CD4-positive, alpha-beta T cell (primary cell): ENCODE results near the gene TOPAZ1. TPM values are rescaled to one million over a fixed set of nuclear protein-coding genes. Genes with fewer than 3 reads are reported as not detected.

Experiments used
- ATAC-seq: fragments of 200-7000 bp; cut with Tn5 transposase; one replicate; pipeline ENCODE4 v1.10.0; 2022; ENCODE audit warnings: mild to moderate bottlenecking; ENCODE audit not compliant: poor library complexity
- CTCF ChIA-PET: fragments of 350-600 bp; sonication (Branson Sonifier 250); formaldehyde crosslinking; loops from one replicate; lab custom pipeline; 2021; ENCODE audit warnings: antibody characterized with exemption, inconsistent platforms; lab: Charles Lee
- POLR2A ChIA-PET: fragments of 350-600 bp; sonication (Branson Sonifier 250); formaldehyde crosslinking; loops from one replicate; lab custom pipeline; 2021; ENCODE audit warnings: antibody characterized with exemption, inconsistent platforms; lab: Charles Lee
- DNase-seq, 14 experiments: peaks; one replicate each; pipeline ENCODE4 v3.0.0-alpha.2; 2013 to 2020; ENCODE audit warnings: mixed read lengths in 2 of 14
- H3K27ac ChIP-seq, 2 donors: one replicate each; pipeline versions ENCODE4 v1.5.1 to v1.7.0; 2013; ENCODE audit warnings: low read length in 2 of 2, low read depth in 1 of 2, mild to moderate bottlenecking in 1 of 2
- H3K27me3 ChIP-seq, 2 experiments: 1 replicate in 1 of 2; 2 replicates in 1 of 2; pipeline versions ENCODE4 v1.6.1 to v1.7.0; 2013; ENCODE audit warnings: low read length in 2 of 2, control low read depth in 1 of 2, mild to moderate bottlenecking in 1 of 2, moderate library complexity in 1 of 2; ENCODE audit not compliant: insufficient read depth in 2 of 2, control insufficient read depth in 1 of 2
- H3K36me3 ChIP-seq: one replicate; pipeline ENCODE4 v1.6.1; 2013; ENCODE audit warnings: low read length, control low read depth; ENCODE audit not compliant: insufficient read depth
- H3K4me1 ChIP-seq: one replicate; pipeline ENCODE4 v1.6.1; 2013; ENCODE audit warnings: low read length, control low read depth; ENCODE audit not compliant: insufficient read depth
- H3K4me3 ChIP-seq: one replicate; pipeline ENCODE4 v1.5.1; 2013; ENCODE audit warnings: mild to moderate bottlenecking, low read length, moderate library complexity
- H3K9me3 ChIP-seq, 2 experiments: 1 replicate in 1 of 2; 2 replicates in 1 of 2; pipeline versions ENCODE4 v1.6.1 to v1.7.0; 2013; ENCODE audit warnings: low read length in 2 of 2, mild to moderate bottlenecking in 2 of 2, control low read depth in 1 of 2, moderate library complexity in 1 of 2; ENCODE audit not compliant: control insufficient read depth in 1 of 2, insufficient read depth in 1 of 2
- H3K27ac Mint-ChIP-seq: one replicate; pipeline ENCODE4 v1.8.0; 2020; ENCODE audit warnings: mixed read lengths
- H3K27me3 Mint-ChIP-seq: one replicate; pipeline ENCODE4 v1.8.0; 2021; ENCODE audit warnings: mixed read lengths
- H3K36me3 Mint-ChIP-seq: one replicate; pipeline ENCODE4 v1.8.0; 2021; ENCODE audit warnings: low read depth, mixed read lengths
- H3K4me1 Mint-ChIP-seq: one replicate; pipeline ENCODE4 v1.8.0; 2021; ENCODE audit warnings: low read depth, mixed read lengths
- H3K4me3 Mint-ChIP-seq: one replicate; pipeline ENCODE4 v1.8.0; 2020; ENCODE audit warnings: mild to moderate bottlenecking, mixed read lengths
- H3K9me3 Mint-ChIP-seq: one replicate; pipeline ENCODE4 v1.8.0; 2020; ENCODE audit warnings: mixed read lengths
- intact Hi-C, 2 experiments: fragments of 100-400 bp; cut with DNase I in 1 of 2; cut with micrococcal nuclease in 1 of 2; formaldehyde crosslinking; loops; one replicate each; pipeline versions ENCODE4 v1.15.1 to v1.9.0; 2023 to 2025; cut with DNase I, micrococcal nuclease
- total RNA-seq, 174 experiments: library from RNA in 2 of 174; stranded (reverse) in 2 of 174; gene quantifications; one replicate each; pipeline ENCODE4 v1.2.3 and lab custom pipeline; 2021 to 2026
- TF ChIP-seq, protein P1 (sequence below): fragments of 200-600 bp; IDR thresholded peaks from one replicate; pipeline ENCODE4 v1.8.0; 2022; ENCODE audit warnings: antibody characterized with exemption, mild to moderate bottlenecking

TOPAZ1 gene
- total RNA-seq, 2 experiments from 2014 or later: not detected

DNA sequence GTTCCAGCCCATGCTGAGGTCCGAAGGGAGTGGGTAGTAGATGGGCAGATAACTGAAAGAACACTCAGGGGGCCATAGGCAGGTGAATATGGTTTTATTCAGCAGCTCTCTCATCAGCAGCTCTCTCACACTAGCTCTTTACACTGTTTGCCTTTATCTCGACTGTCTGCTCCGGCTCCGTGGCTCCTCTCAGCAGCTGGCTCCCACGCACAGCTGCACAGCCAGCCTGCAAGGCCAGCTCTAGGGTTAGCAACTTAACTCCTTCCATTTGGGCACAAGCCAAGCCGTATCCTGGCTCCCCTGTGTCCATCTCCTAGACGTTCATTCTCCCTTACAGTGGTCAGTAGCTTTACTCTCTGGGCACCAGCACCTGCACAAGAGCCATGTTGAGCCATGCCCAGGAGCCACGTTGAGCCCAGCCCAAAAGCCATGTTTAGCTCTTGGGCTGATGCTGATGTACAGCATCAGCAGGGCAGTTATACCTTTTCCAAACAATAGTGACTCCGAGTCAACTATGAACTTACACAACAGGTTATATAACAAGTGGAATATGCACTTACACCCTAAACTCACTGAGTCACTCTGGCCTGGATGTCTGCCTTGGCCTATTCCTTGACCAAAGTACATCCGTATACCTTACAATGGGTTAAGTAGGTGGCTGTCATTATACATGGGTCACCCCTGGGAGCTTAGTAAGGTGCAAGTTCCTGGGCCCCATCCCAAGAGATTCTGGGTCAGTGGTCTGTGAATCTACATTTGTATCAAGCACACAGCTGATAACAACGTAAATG is 34.6 kb upstream of the TOPAZ1 start:
- CTCF ChIA-PET: no interaction called here
- no peaks in the 10 kb centered on the region for H3K36me3 Mint-ChIP-seq
- H3K9me3 Mint-ChIP-seq: no peaks in the 10 kb centered on the region
- no peak overlapping the region for H3K27ac ChIP-seq
- H3K27me3 ChIP-seq: peaks cover 13 to 30% of the 10 kb centered on the region in 2 experiments
- H3K4me3 ChIP-seq: no peak overlapping the region
- H3K27me3 Mint-ChIP-seq: peaks cover 80% of the 10 kb centered on the region
- H3K4me1 ChIP-seq: peaks cover 13% of the 10 kb centered on the region
- intact Hi-C loops: no loop called here
- TF ChIP-seq, protein P1, sequence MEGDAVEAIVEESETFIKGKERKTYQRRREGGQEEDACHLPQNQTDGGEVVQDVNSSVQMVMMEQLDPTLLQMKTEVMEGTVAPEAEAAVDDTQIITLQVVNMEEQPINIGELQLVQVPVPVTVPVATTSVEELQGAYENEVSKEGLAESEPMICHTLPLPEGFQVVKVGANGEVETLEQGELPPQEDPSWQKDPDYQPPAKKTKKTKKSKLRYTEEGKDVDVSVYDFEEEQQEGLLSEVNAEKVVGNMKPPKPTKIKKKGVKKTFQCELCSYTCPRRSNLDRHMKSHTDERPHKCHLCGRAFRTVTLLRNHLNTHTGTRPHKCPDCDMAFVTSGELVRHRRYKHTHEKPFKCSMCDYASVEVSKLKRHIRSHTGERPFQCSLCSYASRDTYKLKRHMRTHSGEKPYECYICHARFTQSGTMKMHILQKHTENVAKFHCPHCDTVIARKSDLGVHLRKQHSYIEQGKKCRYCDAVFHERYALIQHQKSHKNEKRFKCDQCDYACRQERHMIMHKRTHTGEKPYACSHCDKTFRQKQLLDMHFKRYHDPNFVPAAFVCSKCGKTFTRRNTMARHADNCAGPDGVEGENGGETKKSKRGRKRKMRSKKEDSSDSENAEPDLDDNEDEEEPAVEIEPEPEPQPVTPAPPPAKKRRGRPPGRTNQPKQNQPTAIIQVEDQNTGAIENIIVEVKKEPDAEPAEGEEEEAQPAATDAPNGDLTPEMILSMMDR: no peak
- no peaks in the 10 kb centered on the region for H3K9me3 ChIP-seq
- H3K27ac Mint-ChIP-seq: no peak overlapping the region
- POLR2A ChIA-PET: no interaction called here
- peaks cover 27% of the 10 kb centered on the region for H3K4me1 Mint-ChIP-seq
- no peaks in the 10 kb centered on the region for H3K36me3 ChIP-seq
- no peak overlapping the region for H3K4me3 Mint-ChIP-seq
- ATAC-seq (no peak), DNase-seq (no peak)

DNA sequence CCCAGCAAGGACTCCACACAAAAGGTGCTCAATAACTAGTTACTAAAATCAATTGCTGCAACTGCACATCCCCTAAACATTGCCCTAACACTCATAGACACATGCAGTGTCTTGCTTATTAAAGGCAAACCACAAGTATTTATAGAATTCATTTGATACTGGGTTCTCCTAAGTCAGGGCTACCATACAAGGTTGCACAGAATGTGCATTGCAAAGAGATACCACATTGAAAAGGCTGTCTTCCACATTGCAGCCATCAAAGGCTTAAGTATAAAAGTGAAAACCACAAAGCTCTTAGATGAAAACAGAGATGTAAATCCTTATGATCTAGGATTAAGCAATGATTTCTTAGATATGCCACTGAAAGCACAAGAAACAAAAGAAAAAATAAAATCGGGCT is 33.6 kb upstream of the TOPAZ1 start:
- peaks cover 9 to 33% of the 10 kb centered on the region in 2 experiments for H3K27me3 ChIP-seq
- POLR2A ChIA-PET: no interaction called here
- Mint-ChIP-seq H3K9me3 (no peaks in the 10 kb centered on the region), H3K4me1 (peaks cover 27% of the 10 kb centered on the region), H3K27ac (no peak overlapping the region), H3K4me3 (peak overlapping the region; percentile 20), H3K36me3 (no peaks in the 10 kb centered on the region), H3K27me3 (peaks cover 81% of the 10 kb centered on the region)
- no peak overlapping the region for H3K27ac ChIP-seq
- DNase-seq (peak in 3 of 14 experiments; percentile 38 to 52 (median 46)), ATAC-seq (peak; percentile 86)
- CTCF ChIA-PET: no interaction called here
- H3K4me1 ChIP-seq: peaks cover 13% of the 10 kb centered on the region
- no peak overlapping the region for H3K4me3 ChIP-seq
- intact Hi-C loops: no loop called here
- H3K36me3 ChIP-seq: no peaks in the 10 kb centered on the region
- no peaks in the 10 kb centered on the region for H3K9me3 ChIP-seq
- TF ChIP-seq, protein P1: no peak

DNA sequence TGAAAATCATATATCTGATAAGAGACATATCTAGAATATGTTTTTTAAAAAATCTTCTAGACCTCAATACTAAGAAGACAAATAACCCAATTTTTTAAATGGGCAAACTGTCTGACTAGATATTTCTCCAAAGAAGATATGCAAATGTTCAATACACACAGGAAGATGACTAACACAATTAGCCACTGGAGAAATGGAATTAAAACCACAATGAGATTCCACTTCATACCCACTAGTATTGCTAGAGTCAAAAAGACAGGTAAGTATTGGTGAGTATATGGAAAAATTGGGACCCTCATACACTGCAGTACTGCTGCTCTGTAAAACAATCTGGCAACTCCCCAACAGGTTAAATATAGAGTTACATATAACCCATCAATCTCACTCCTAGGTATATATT is 33.1 kb upstream of the TOPAZ1 start:
- Histone ChIP-seq H3K27me3 (peaks cover 9 to 33% of the 10 kb centered on the region in 2 experiments), H3K9me3 (no peaks in the 10 kb centered on the region), H3K36me3 (no peaks in the 10 kb centered on the region), H3K27ac (no peak overlapping the region), H3K4me1 (peaks cover 13% of the 10 kb centered on the region), H3K4me3 (no peak overlapping the region)
- Mint-ChIP-seq H3K9me3 (no peaks in the 10 kb centered on the region), H3K4me1 (peaks cover 27% of the 10 kb centered on the region), H3K4me3 (no peak overlapping the region), H3K27me3 (peaks cover 84% of the 10 kb centered on the region), H3K27ac (no peak overlapping the region), H3K36me3 (no peaks in the 10 kb centered on the region)
- CTCF ChIA-PET: no interaction called here
- ATAC-seq (peak; percentile 34), DNase-seq (no peak)
- POLR2A ChIA-PET: no interaction called here
- TF ChIP-seq, protein P1: no peak
- intact Hi-C loops: no loop called here
